Measurements from ENCODE around the gene KIDINS220. TPM values are rescaled to one million over a fixed set of nuclear protein-coding genes. Genes with fewer than 3 reads are reported as not detected.
A peak's percentile ranks its signal among the peaks of the same experiment; 100 is the strongest.

KIDINS220 gene
- 10 to 100 TPM; 22.3 to 22.8 TPM for total RNA-seq

DNA sequence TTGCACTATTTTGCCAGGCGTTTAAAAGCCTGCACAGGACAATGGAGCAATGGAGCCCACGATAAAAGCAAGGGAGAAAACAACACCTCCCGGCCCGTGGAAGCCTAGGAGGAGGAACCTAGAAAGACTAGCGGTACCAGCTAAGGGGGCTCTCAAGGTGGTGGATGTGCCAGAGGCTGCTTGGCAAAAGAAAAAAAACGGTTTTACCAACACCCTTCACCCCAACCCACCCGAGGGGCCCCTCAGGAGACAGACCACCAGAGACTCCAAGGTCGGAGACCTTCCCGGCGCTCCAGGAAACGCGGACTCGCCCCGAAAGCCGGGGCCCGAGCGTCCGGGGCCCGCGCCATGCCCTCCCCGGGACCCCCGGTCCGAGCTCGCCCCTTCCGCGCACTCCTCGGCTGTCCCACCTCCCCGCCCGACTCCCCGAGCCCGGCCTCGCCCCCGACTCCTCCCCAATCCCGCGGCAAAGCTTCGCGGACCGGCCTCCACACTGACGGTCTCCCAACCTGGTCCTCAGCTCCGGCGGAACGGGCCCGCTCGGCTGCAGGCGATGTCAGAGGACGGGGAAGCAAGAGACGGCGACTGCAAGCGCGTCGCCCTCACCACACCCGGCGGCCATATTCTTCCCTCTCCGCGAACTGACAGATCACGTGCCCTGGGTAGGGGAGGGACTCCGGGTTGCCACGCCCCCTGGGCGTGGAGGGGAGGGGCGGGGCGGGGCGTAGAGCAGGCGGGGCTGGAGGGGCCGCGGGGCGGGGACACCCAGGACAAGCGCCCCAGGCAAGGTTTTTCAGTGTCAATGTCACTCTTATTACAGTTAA, at the start of gene KIDINS220:
Gene KIDINS220, minus strand, starts transcription at position 643 of the 824 bp plus-strand sequence. CDS start 10,520 bp downstream, outside the sequence.
- Mint-ChIP-seq H3K9me3 (no peaks in the 10 kb centered on the region), H3K4me1 (peaks cover 29% of the 10 kb centered on the region), H3K27ac (peak within 1 kb of the TSS; percentile 93), H3K27me3 (no peaks in the 10 kb centered on the region), H3K4me3 (peak within 1 kb of the TSS; percentile 99), H3K36me3 (peaks cover 9% of the 10 kb centered on the region)
- peak; percentile 78 for DNase-seq

GRCh38 chr2:8886876-8887275, 49.5 kb upstream of the KIDINS220 start:
- DNase-seq, result no peak
- Mint-ChIP-seq H3K9me3 (no peaks in the 10 kb centered on the region), H3K27me3 (no peaks in the 10 kb centered on the region), H3K36me3 (no peaks in the 10 kb centered on the region), H3K4me1 (no peaks in the 10 kb centered on the region), H3K4me3 (no peak overlapping the region), H3K27ac (no peak overlapping the region)

DNA sequence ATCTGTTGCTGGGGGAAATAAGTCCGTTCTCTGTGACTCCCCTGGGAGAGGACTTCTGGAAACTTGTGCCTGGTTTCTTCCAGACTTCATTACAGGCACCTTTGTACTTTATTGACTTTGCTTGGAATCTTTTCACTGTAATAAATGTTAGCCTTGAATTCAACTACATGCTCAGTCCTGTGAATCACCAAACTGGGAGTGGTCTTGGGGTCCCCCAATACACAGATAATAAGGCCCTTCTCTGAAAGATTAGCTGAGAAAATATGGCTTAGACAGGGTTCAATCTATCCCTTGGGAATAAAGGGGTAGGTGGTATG, 48.7 kb upstream of the KIDINS220 start:
- H3K4me1 Mint-ChIP-seq, result no peaks in the 10 kb centered on the region
- no peak for DNase-seq
- H3K9me3 Mint-ChIP-seq, result no peaks in the 10 kb centered on the region
- no peak overlapping the region for H3K27ac Mint-ChIP-seq
- H3K27me3 Mint-ChIP-seq, result no peaks in the 10 kb centered on the region
- no peaks in the 10 kb centered on the region for H3K36me3 Mint-ChIP-seq
- no peak overlapping the region for H3K4me3 Mint-ChIP-seq

- Mint-ChIP-seq H3K4me3 (no peak overlapping the region), H3K9me3 (no peaks in the 10 kb centered on the region), H3K27ac (no peak overlapping the region), H3K4me1 (no peaks in the 10 kb centered on the region), H3K27me3 (no peaks in the 10 kb centered on the region), H3K36me3 (no peaks in the 10 kb centered on the region)
- DNase-seq, result no peak
Measured at GRCh38 chr2:8885449-8886201, 48.2 kb upstream of the KIDINS220 start.

- no peak for DNase-seq
- no peak overlapping the region for H3K27ac Mint-ChIP-seq
- H3K4me1 Mint-ChIP-seq, result no peaks in the 10 kb centered on the region
- no peak overlapping the region for H3K4me3 Mint-ChIP-seq
- H3K9me3 Mint-ChIP-seq, result no peaks in the 10 kb centered on the region
- no peaks in the 10 kb centered on the region for H3K36me3 Mint-ChIP-seq
- H3K27me3 Mint-ChIP-seq, result no peaks in the 10 kb centered on the region
Measured at GRCh38 chr2:8884812-8885211, 47.4 kb upstream of the KIDINS220 start.

- H3K9me3 Mint-ChIP-seq, result no peaks in the 10 kb centered on the region
- no peaks in the 10 kb centered on the region for H3K36me3 Mint-ChIP-seq
- DNase-seq, result no peak
- H3K4me1 Mint-ChIP-seq, result no peaks in the 10 kb centered on the region
- no peak overlapping the region for H3K27ac Mint-ChIP-seq
- no peak overlapping the region for H3K4me3 Mint-ChIP-seq
- no peaks in the 10 kb centered on the region for H3K27me3 Mint-ChIP-seq
Measured at GRCh38 chr2:8882094-8882493, 44.7 kb upstream of the KIDINS220 start.

DNA sequence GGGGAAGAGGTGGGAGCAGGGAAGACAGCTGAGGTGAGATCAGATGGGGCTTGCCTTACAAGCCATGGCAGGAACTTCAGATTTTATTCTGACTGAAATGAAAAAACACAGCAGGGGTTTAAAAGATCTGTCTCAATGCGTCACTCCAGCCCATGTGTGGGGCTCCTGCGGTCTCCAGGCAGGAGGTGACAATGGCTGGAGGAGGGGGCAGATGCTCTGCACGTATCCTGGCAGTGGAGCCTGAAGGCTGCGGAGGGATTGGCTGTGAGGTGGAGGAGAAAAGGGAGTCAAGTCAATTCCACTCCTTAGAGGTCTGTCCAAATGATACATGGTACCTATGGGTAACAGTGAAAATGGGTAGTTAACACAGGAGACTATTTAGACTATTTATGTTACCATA, 40.5 kb upstream of the KIDINS220 start:
- no peak for DNase-seq
- no peak overlapping the region for H3K4me3 Mint-ChIP-seq
- no peaks in the 10 kb centered on the region for H3K36me3 Mint-ChIP-seq
- no peaks in the 10 kb centered on the region for H3K9me3 Mint-ChIP-seq
- H3K27ac Mint-ChIP-seq, result no peak overlapping the region
- H3K27me3 Mint-ChIP-seq, result no peaks in the 10 kb centered on the region
- H3K4me1 Mint-ChIP-seq, result no peaks in the 10 kb centered on the region

DNA sequence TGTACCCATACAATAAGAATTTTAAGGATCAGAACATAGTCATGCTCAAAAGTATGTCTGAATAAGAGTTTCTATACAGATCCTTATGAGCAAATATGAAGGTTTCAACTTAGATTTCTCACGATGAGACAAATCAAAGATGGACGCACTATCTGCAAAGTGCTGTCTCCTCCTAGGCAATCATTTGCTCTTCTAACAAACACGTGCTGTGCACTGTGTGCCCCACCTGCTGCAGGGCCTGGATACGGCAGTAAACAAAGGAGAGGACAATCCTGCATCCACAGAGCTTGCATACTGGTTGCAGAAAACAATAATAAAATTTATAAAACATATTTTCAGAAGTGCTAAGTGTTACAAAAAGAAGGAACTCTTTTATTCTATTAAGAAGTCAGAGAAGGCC, 39.9 kb upstream of the KIDINS220 start:
- no peaks in the 10 kb centered on the region for H3K36me3 Mint-ChIP-seq
- H3K27ac Mint-ChIP-seq, result no peak overlapping the region
- no peaks in the 10 kb centered on the region for H3K27me3 Mint-ChIP-seq
- H3K9me3 Mint-ChIP-seq, result no peaks in the 10 kb centered on the region
- DNase-seq, result no peak
- H3K4me3 Mint-ChIP-seq, result no peak overlapping the region
- H3K4me1 Mint-ChIP-seq, result no peaks in the 10 kb centered on the region

- Mint-ChIP-seq H3K4me1 (no peaks in the 10 kb centered on the region), H3K9me3 (no peaks in the 10 kb centered on the region), H3K27me3 (no peaks in the 10 kb centered on the region), H3K4me3 (no peak overlapping the region), H3K27ac (no peak overlapping the region), H3K36me3 (no peaks in the 10 kb centered on the region)
- DNase-seq, result no peak
Measured at GRCh38 chr2:8876628-8877027, 39.2 kb upstream of the KIDINS220 start.

GRCh38 chr2:8872821-8873432, 35.5 kb upstream of the KIDINS220 start:
- Mint-ChIP-seq H3K36me3 (no peaks in the 10 kb centered on the region), H3K27me3 (no peaks in the 10 kb centered on the region), H3K9me3 (no peaks in the 10 kb centered on the region), H3K27ac (no peak overlapping the region), H3K4me1 (no peaks in the 10 kb centered on the region), H3K4me3 (no peak overlapping the region)
- no peak for DNase-seq

GRCh38 chr2:8870441-8870840, 33.0 kb upstream of the KIDINS220 start:
- H3K27ac Mint-ChIP-seq, result no peak overlapping the region
- no peak for DNase-seq
- H3K36me3 Mint-ChIP-seq, result no peaks in the 10 kb centered on the region

GRCh38 chr2:8867363-8867762, 29.9 kb upstream of the KIDINS220 start:
- H3K27ac Mint-ChIP-seq, result no peak overlapping the region
- no peak for DNase-seq
- no peaks in the 10 kb centered on the region for H3K4me1 Mint-ChIP-seq
- no peaks in the 10 kb centered on the region for H3K36me3 Mint-ChIP-seq
- no peak overlapping the region for H3K4me3 Mint-ChIP-seq
- no peaks in the 10 kb centered on the region for H3K9me3 Mint-ChIP-seq
- no peaks in the 10 kb centered on the region for H3K27me3 Mint-ChIP-seq

More at GRCh38 chr2:8870441-8870840, 33.0 kb upstream of the KIDINS220 start:
- Mint-ChIP-seq H3K4me1 (no peaks in the 10 kb centered on the region), H3K9me3 (no peaks in the 10 kb centered on the region), H3K27me3 (no peaks in the 10 kb centered on the region), H3K4me3 (no peak overlapping the region)

DNA sequence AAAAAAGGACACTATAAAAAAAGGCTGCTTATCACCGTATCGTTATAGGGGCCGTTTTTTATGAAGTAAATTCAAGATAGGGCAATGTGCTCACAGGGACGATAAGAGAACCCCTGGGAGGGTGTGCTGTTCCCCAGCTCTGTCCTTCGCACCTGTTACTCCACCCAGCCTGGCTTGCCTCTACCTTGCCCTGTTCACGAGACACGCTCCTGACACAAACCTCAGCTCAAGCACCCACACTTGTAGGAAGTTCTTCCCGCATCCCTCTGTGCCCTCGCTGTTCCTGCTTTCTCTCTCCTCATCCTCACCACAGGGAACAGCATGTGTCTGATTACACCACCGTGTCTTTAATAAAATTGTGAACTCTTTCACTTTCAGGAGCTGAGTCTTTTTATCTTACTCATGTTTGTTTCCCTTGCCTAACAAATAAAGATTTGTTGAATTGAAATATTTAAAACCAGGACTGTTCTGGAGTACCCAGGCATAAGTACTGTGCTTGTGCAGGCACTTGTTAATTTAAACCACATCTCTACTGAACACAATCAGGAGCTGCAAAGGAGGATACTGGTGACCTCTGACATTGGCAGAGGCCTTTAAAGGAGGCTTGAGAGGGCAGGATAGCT, 26.0 kb upstream of the KIDINS220 start:
- H3K36me3 Mint-ChIP-seq, result no peaks in the 10 kb centered on the region
- H3K27me3 Mint-ChIP-seq, result no peaks in the 10 kb centered on the region
- no peak for DNase-seq
- H3K4me3 Mint-ChIP-seq, result no peak overlapping the region
- H3K27ac Mint-ChIP-seq, result no peak overlapping the region
- H3K9me3 Mint-ChIP-seq, result no peaks in the 10 kb centered on the region
- H3K4me1 Mint-ChIP-seq, result no peaks in the 10 kb centered on the region

DNA sequence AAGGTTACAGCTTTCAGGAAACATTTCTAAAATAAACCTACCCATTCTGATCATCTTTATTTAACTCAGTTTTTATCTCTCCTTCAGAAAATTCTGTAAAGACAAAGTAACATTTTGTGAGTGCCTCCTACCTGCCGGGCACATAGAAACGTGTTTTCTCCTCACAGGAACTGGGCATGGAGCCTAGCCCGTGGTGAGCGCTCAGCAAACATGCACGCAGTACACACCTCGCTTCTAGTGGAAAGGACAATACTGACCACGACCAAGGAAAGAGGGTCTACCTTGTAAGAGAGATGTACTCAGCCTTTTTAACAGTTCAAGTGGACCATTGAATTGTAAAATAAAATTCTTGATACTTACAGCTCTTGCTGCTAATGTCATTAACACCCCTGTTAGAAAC, 24.8 kb upstream of the KIDINS220 start:
- H3K4me1 Mint-ChIP-seq, result no peaks in the 10 kb centered on the region
- no peak for DNase-seq
- no peak overlapping the region for H3K27ac Mint-ChIP-seq
- H3K9me3 Mint-ChIP-seq, result no peaks in the 10 kb centered on the region
- H3K4me3 Mint-ChIP-seq, result no peak overlapping the region
- no peaks in the 10 kb centered on the region for H3K36me3 Mint-ChIP-seq
- no peaks in the 10 kb centered on the region for H3K27me3 Mint-ChIP-seq

DNA sequence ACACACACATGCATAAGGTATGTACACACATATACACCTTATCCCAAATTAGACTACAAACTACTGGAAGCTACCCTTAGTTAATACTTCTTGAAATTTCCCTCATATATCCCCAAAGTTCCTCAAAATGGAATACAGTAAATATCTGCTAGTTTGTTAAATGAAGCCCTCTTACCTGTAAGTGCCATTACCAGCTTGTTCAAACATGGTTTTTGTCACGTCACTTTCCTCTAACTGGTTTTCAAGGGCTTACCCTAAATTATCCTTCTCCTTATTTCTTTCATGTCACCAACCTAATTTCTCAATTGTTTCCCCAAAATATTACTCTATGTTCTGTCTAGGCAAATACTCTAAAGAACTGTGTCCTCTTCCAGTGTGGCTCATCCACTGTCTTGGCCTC, 24.4 kb upstream of the KIDINS220 start:
- H3K36me3 Mint-ChIP-seq, result no peaks in the 10 kb centered on the region
- H3K4me1 Mint-ChIP-seq, result no peaks in the 10 kb centered on the region
- no peaks in the 10 kb centered on the region for H3K27me3 Mint-ChIP-seq
- no peak for DNase-seq
- no peaks in the 10 kb centered on the region for H3K9me3 Mint-ChIP-seq
- no peak overlapping the region for H3K4me3 Mint-ChIP-seq
- no peak overlapping the region for H3K27ac Mint-ChIP-seq

Data from activated naive CD8-positive, alpha-beta T cell treated with anti-CD3 and anti-CD28 coated beads for 36 hours (primary cell).